Mucosa of rectum (tissue), 2 donors: ENCODE results near the gene CST9.

Source experiments
- H3K27ac ChIP-seq, 2 donors: one replicate each; pipeline ENCODE4 v1.7.0; 2013; ENCODE audit warnings: inconsistent platforms in 2 of 2, low read depth in 2 of 2, low read length in 2 of 2
- H3K27me3 ChIP-seq, 2 donors: one replicate each; pipeline ENCODE4 v1.7.0; 2013; ENCODE audit warnings: low read length in 2 of 2; ENCODE audit not compliant: control insufficient read depth in 2 of 2, insufficient read depth in 2 of 2
- H3K36me3 ChIP-seq, 2 donors: one replicate each; pipeline ENCODE4 v1.7.0; 2013; ENCODE audit warnings: low read length in 2 of 2; ENCODE audit not compliant: control insufficient read depth in 2 of 2, insufficient read depth in 2 of 2
- H3K4me1 ChIP-seq, 2 donors: one replicate each; pipeline ENCODE4 v1.7.0; 2013; ENCODE audit warnings: low read length in 2 of 2, mild to moderate bottlenecking in 1 of 2; ENCODE audit not compliant: control insufficient read depth in 2 of 2, insufficient read depth in 2 of 2
- H3K4me3 ChIP-seq, 2 donors: one replicate each; pipeline ENCODE4 v1.7.0; 2013; ENCODE audit warnings: low read length in 2 of 2
- H3K9ac ChIP-seq, 2 donors: one replicate each; pipeline ENCODE4 v1.7.0; 2013; ENCODE audit warnings: low read length in 2 of 2, low read depth in 1 of 2, mild to moderate bottlenecking in 1 of 2
- H3K9me3 ChIP-seq, 2 donors: one replicate each; pipeline ENCODE4 v1.7.0; 2013; ENCODE audit warnings: low read length in 2 of 2; ENCODE audit not compliant: control insufficient read depth in 2 of 2
- donor health status: healthy.
- donor health status: Normal muscosa, but diverticular disease.

CST9 gene

GRCh38 chr20:23607497-23608245 is 2.0 kb upstream of the CST9 start:
- Histone ChIP-seq H3K4me3 (no peak overlapping the region), H3K9ac (no peak overlapping the region), H3K4me1 (no peaks in the 10 kb centered on the region), H3K9me3 (no peaks in the 10 kb centered on the region), H3K27ac (no peak overlapping the region), H3K36me3 (no peaks in the 10 kb centered on the region), H3K27me3 (no peaks in the 10 kb centered on the region)

- no peaks in the 10 kb centered on the region for H3K36me3 ChIP-seq
- H3K4me1 ChIP-seq: no peaks in the 10 kb centered on the region
- H3K27me3 ChIP-seq: no peaks in the 10 kb centered on the region
- no peak overlapping the region for H3K9ac ChIP-seq
- no peaks in the 10 kb centered on the region for H3K9me3 ChIP-seq
- H3K27ac ChIP-seq: no peak overlapping the region
- H3K4me3 ChIP-seq: no peak overlapping the region
These were observed 934 bp upstream of the CST9 start for GRCh38 chr20:23606652-23607049.

- H3K27me3 ChIP-seq: no peaks in the 10 kb centered on the region
- H3K27ac ChIP-seq: no peak overlapping the region
- no peaks in the 10 kb centered on the region for H3K4me1 ChIP-seq
- no peaks in the 10 kb centered on the region for H3K36me3 ChIP-seq
- no peaks in the 10 kb centered on the region for H3K9me3 ChIP-seq
- H3K4me3 ChIP-seq: no peak overlapping the region
- H3K9ac ChIP-seq: no peak overlapping the region
These were observed 1.4 kb downstream of the CST9 start for GRCh38 chr20:23604306-23604705.

- Histone ChIP-seq H3K27ac (no peak overlapping the region), H3K9me3 (no peaks in the 10 kb centered on the region), H3K36me3 (no peaks in the 10 kb centered on the region), H3K4me1 (no peaks in the 10 kb centered on the region), H3K27me3 (no peaks in the 10 kb centered on the region), H3K4me3 (no peak overlapping the region), H3K9ac (no peak overlapping the region)
These were observed 2.4 kb downstream of the CST9 start for GRCh38 chr20:23603321-23603720.

- H3K4me3 ChIP-seq: no peak overlapping the region
- no peaks in the 10 kb centered on the region for H3K27me3 ChIP-seq
- H3K36me3 ChIP-seq: no peaks in the 10 kb centered on the region
- H3K27ac ChIP-seq: no peak overlapping the region
- no peak overlapping the region for H3K9ac ChIP-seq
- no peaks in the 10 kb centered on the region for H3K9me3 ChIP-seq
- no peaks in the 10 kb centered on the region for H3K4me1 ChIP-seq
These were observed 3.0 kb downstream of the CST9 start for GRCh38 chr20:23602699-23603098.

GRCh38 chr20:23602241-23602640 is 3.5 kb downstream of the CST9 start:
- Histone ChIP-seq H3K4me1 (no peaks in the 10 kb centered on the region), H3K9ac (no peak overlapping the region), H3K27ac (no peak overlapping the region), H3K36me3 (no peaks in the 10 kb centered on the region), H3K27me3 (no peaks in the 10 kb centered on the region), H3K4me3 (no peak overlapping the region), H3K9me3 (no peaks in the 10 kb centered on the region)

- H3K27ac ChIP-seq: no peak overlapping the region
- H3K9me3 ChIP-seq: no peaks in the 10 kb centered on the region
- H3K36me3 ChIP-seq: no peaks in the 10 kb centered on the region
- H3K9ac ChIP-seq: no peak overlapping the region
- no peaks in the 10 kb centered on the region for H3K27me3 ChIP-seq
- H3K4me3 ChIP-seq: no peak overlapping the region
- no peaks in the 10 kb centered on the region for H3K4me1 ChIP-seq
These were observed 4.0 kb downstream of the CST9 start for GRCh38 chr20:23601715-23602114.

GRCh38 chr20:23598481-23598880 is 7.2 kb downstream of the CST9 start:
- no peak overlapping the region for H3K4me3 ChIP-seq
- no peak overlapping the region for H3K9ac ChIP-seq
- no peaks in the 10 kb centered on the region for H3K9me3 ChIP-seq
- H3K36me3 ChIP-seq: no peaks in the 10 kb centered on the region
- H3K27me3 ChIP-seq: no peaks in the 10 kb centered on the region
- no peaks in the 10 kb centered on the region for H3K4me1 ChIP-seq
- no peak overlapping the region for H3K27ac ChIP-seq

- Histone ChIP-seq H3K27me3 (no peaks in the 10 kb centered on the region), H3K4me1 (no peaks in the 10 kb centered on the region), H3K27ac (no peak overlapping the region), H3K9me3 (no peaks in the 10 kb centered on the region), H3K9ac (no peak overlapping the region), H3K36me3 (no peaks in the 10 kb centered on the region), H3K4me3 (no peak overlapping the region)
These were observed 9.0 kb downstream of the CST9 start for GRCh38 chr20:23596579-23597250.

GRCh38 chr20:23595941-23596340 is 9.8 kb downstream of the CST9 start:
- Histone ChIP-seq H3K27ac (no peak overlapping the region), H3K4me3 (no peak overlapping the region), H3K9ac (no peak overlapping the region), H3K27me3 (no peaks in the 10 kb centered on the region), H3K36me3 (no peaks in the 10 kb centered on the region), H3K9me3 (no peaks in the 10 kb centered on the region), H3K4me1 (no peaks in the 10 kb centered on the region)
